Mucosa of stomach (tissue), 1 donor: Measurements from ENCODE around the gene TRNT1.

Source experiments
- H3K27me3 ChIP-seq: one replicate; pipeline ENCODE4 v1.7.0; 2013; ENCODE audit warnings: mild to moderate bottlenecking, low read length; ENCODE audit not compliant: control insufficient read depth, insufficient read depth
- H3K36me3 ChIP-seq: one replicate; pipeline ENCODE4 v1.7.0; 2013; ENCODE audit warnings: low read length; ENCODE audit not compliant: control insufficient read depth, insufficient read depth
- H3K4me1 ChIP-seq: one replicate; pipeline ENCODE4 v1.7.0; 2013; ENCODE audit warnings: mild to moderate bottlenecking, low read length; ENCODE audit not compliant: control insufficient read depth, insufficient read depth
- H3K4me3 ChIP-seq: one replicate; pipeline ENCODE4 v1.7.0; 2013; ENCODE audit warnings: low read length
- H3K9ac ChIP-seq: one replicate; pipeline ENCODE4 v1.7.0; 2013; ENCODE audit warnings: mild to moderate bottlenecking, low read length, moderate library complexity
- H3K9me3 ChIP-seq: one replicate; pipeline ENCODE4 v1.7.0; 2013; ENCODE audit warnings: mild to moderate bottlenecking, low read length, moderate library complexity; ENCODE audit not compliant: control insufficient read depth
- donor health status: Pancreatic carcinoma.

Gene TRNT1

GRCh38 chr3:3126477-3127431 lies at the start of gene TRNT1:
TRNT1 (plus strand) TSS chr3:3126940; CDS start chr3:3129041, 2,101 bp downstream.
- H3K27me3 ChIP-seq = no peaks in the 10 kb centered on the region
- H3K36me3 ChIP-seq = no peaks in the 10 kb centered on the region
- H3K9me3 ChIP-seq = no peaks in the 10 kb centered on the region
- peak within 1 kb of the TSS; percentile 72 for H3K4me3 ChIP-seq
- H3K4me1 ChIP-seq = peaks cover 7% of the 10 kb centered on the region
- peak within 1 kb of the TSS; percentile 94 for H3K9ac ChIP-seq

- no peaks in the 10 kb centered on the region for H3K4me1 ChIP-seq
- no peak overlapping the region for H3K9ac ChIP-seq
- H3K36me3 ChIP-seq = no peaks in the 10 kb centered on the region
- no peak overlapping the region for H3K4me3 ChIP-seq
- H3K27me3 ChIP-seq = no peaks in the 10 kb centered on the region
- no peaks in the 10 kb centered on the region for H3K9me3 ChIP-seq
Measured at GRCh38 chr3:3080309-3080708, 46.4 kb upstream of the TRNT1 start.

- no peak overlapping the region for H3K4me3 ChIP-seq
- no peaks in the 10 kb centered on the region for H3K36me3 ChIP-seq
- H3K27me3 ChIP-seq = no peaks in the 10 kb centered on the region
- no peak overlapping the region for H3K9ac ChIP-seq
- no peaks in the 10 kb centered on the region for H3K9me3 ChIP-seq
- no peaks in the 10 kb centered on the region for H3K4me1 ChIP-seq
Measured at GRCh38 chr3:3081381-3082233, 45.1 kb upstream of the TRNT1 start.

GRCh38 chr3:3082234-3082924 lies 44.4 kb upstream of the TRNT1 start:
- no peaks in the 10 kb centered on the region for H3K4me1 ChIP-seq

GRCh38 chr3:3084890-3085289 lies 41.9 kb upstream of the TRNT1 start:
- H3K36me3 ChIP-seq = no peaks in the 10 kb centered on the region
- H3K27me3 ChIP-seq = no peaks in the 10 kb centered on the region
- no peak overlapping the region for H3K9ac ChIP-seq
- no peak overlapping the region for H3K4me3 ChIP-seq
- no peaks in the 10 kb centered on the region for H3K4me1 ChIP-seq
- H3K9me3 ChIP-seq = no peaks in the 10 kb centered on the region

More at GRCh38 chr3:3082234-3082924, 44.4 kb upstream of the TRNT1 start:
- Histone ChIP-seq H3K27me3 (no peaks in the 10 kb centered on the region), H3K36me3 (no peaks in the 10 kb centered on the region), H3K9ac (no peak overlapping the region), H3K9me3 (no peaks in the 10 kb centered on the region), H3K4me3 (no peak overlapping the region)

GRCh38 chr3:3085782-3086181 lies 41.0 kb upstream of the TRNT1 start:
- H3K9ac ChIP-seq = no peak overlapping the region
- H3K36me3 ChIP-seq = no peaks in the 10 kb centered on the region
- H3K27me3 ChIP-seq = no peaks in the 10 kb centered on the region
- no peaks in the 10 kb centered on the region for H3K9me3 ChIP-seq
- no peak overlapping the region for H3K4me3 ChIP-seq
- H3K4me1 ChIP-seq = no peaks in the 10 kb centered on the region

GRCh38 chr3:3086239-3086638 lies 40.5 kb upstream of the TRNT1 start:
- no peaks in the 10 kb centered on the region for H3K4me1 ChIP-seq
- H3K27me3 ChIP-seq = no peaks in the 10 kb centered on the region
- H3K4me3 ChIP-seq = no peak overlapping the region
- no peak overlapping the region for H3K9ac ChIP-seq
- H3K9me3 ChIP-seq = no peaks in the 10 kb centered on the region
- no peaks in the 10 kb centered on the region for H3K36me3 ChIP-seq

GRCh38 chr3:3087279-3087678 lies 39.5 kb upstream of the TRNT1 start:
- H3K27me3 ChIP-seq = no peaks in the 10 kb centered on the region
- no peak overlapping the region for H3K9ac ChIP-seq
- H3K9me3 ChIP-seq = no peaks in the 10 kb centered on the region
- H3K4me1 ChIP-seq = no peaks in the 10 kb centered on the region
- H3K4me3 ChIP-seq = no peak overlapping the region
- H3K36me3 ChIP-seq = no peaks in the 10 kb centered on the region

GRCh38 chr3:3087716-3088465 lies 38.8 kb upstream of the TRNT1 start:
- Histone ChIP-seq H3K9ac (no peak overlapping the region), H3K36me3 (no peaks in the 10 kb centered on the region), H3K4me3 (no peak overlapping the region), H3K9me3 (no peaks in the 10 kb centered on the region), H3K27me3 (no peaks in the 10 kb centered on the region), H3K4me1 (no peaks in the 10 kb centered on the region)

GRCh38 chr3:3089017-3089416 lies 37.7 kb upstream of the TRNT1 start:
- Histone ChIP-seq H3K9ac (no peak overlapping the region), H3K4me1 (no peaks in the 10 kb centered on the region), H3K9me3 (no peaks in the 10 kb centered on the region), H3K4me3 (no peak overlapping the region), H3K27me3 (no peaks in the 10 kb centered on the region), H3K36me3 (no peaks in the 10 kb centered on the region)

GRCh38 chr3:3097958-3098357 lies 28.8 kb upstream of the TRNT1 start:
- no peak overlapping the region for H3K4me3 ChIP-seq
- no peaks in the 10 kb centered on the region for H3K4me1 ChIP-seq
- no peaks in the 10 kb centered on the region for H3K9me3 ChIP-seq
- H3K36me3 ChIP-seq = no peaks in the 10 kb centered on the region
- H3K27me3 ChIP-seq = no peaks in the 10 kb centered on the region
- H3K9ac ChIP-seq = no peak overlapping the region
